K562 (cell line): ENCODE data around the gene MEX3A.

Experiments used
- BACH1 ChIP-seq: fragments of 200-800 bp; sonication (Bioruptor generic); IDR thresholded peaks from 2 replicates; pipeline ENCODE4 v1.6.1; 2016; ENCODE audit warnings: missing genetic modification characterization, missing compliant biosample characterization
- CCAR2 ChIP-seq: fragments of 200-400 bp; formaldehyde crosslinking; IDR thresholded peaks from 2 replicates; pipeline ENCODE4 v1.6.1; 2017; ENCODE audit warnings: mild to moderate bottlenecking, low read depth, low read length
- CHD1 ChIP-seq: fragments of 200-600 bp; sonication (generic); IDR thresholded peaks from one replicate; pipeline ENCODE4 v1.6.1; 2012; ENCODE audit warnings: mild to moderate bottlenecking, moderate library complexity, low read length, inconsistent platforms
- FOXM1 ChIP-seq, 2 experiments: fragments of 450-650 bp in 1 of 2; sonication (generic) in 1 of 2; formaldehyde crosslinking in 1 of 2; IDR thresholded peaks; 2 replicates each; pipeline versions ENCODE4 v1.6.1 to v1.9.0; 2017 to 2022; ENCODE audit warnings: low read depth in 2 of 2, mild to moderate bottlenecking in 2 of 2, missing genetic modification reagents in 1 of 2, moderate library complexity in 1 of 2
- JUN ChIP-seq, 2 experiments: sonication (generic) in 1 of 2; formaldehyde crosslinking in 1 of 2; IDR thresholded peaks; 2 replicates each; pipeline versions ENCODE4 v1.6.1 to v1.8.0; 2012 to 2022; ENCODE audit warnings: borderline replicate concordance in 2 of 2, mild to moderate bottlenecking in 2 of 2, improper control_type of control experiment in 1 of 2, low read depth in 1 of 2, low read length in 1 of 2, missing genetic modification reagents in 1 of 2
- KLF10 ChIP-seq: fragments of 250-450 bp; sonication (Bioruptor Pico); IDR thresholded peaks from 2 replicates; pipeline ENCODE4 v1.6.1; 2021; ENCODE audit warnings: matching md5 sums
- MYC ChIP-seq, 2 experiments: fragments of 250-450 bp in 1 of 2; sonication (Bioruptor Pico) in 1 of 2; IDR thresholded peaks; 2 replicates each; pipeline versions ENCODE4 v1.5.1 to v1.6.1; 2012 to 2021; ENCODE audit warnings: low read depth in 2 of 2, borderline replicate concordance in 1 of 2, improper control_type of control experiment in 1 of 2, low read length in 1 of 2, mild to moderate bottlenecking in 1 of 2, moderate library complexity in 1 of 2
- NCOR1 ChIP-seq: fragments of 450-650 bp; IDR thresholded peaks from 2 replicates; pipeline ENCODE4 v1.6.1; 2016; ENCODE audit warnings: mild to moderate bottlenecking, moderate library complexity
- NR2C2 ChIP-seq, 2 experiments: fragments of 200-800 bp in 1 of 2; sonication (Bioruptor generic) in 1 of 2; sonication (generic) in 1 of 2; formaldehyde crosslinking in 1 of 2; IDR thresholded peaks; 2 replicates each; pipeline versions ENCODE4 v1.6.1 to v1.8.0; 2016 to 2022; ENCODE audit warnings: mild to moderate bottlenecking in 1 of 2, missing compliant biosample characterization in 1 of 2, missing genetic modification characterization in 1 of 2, missing genetic modification reagents in 1 of 2
- PHB2 ChIP-seq: fragments of 450-650 bp; IDR thresholded peaks from 2 replicates; pipeline ENCODE4 v1.6.1; 2017; ENCODE audit warnings: low read depth
- TAF1 ChIP-seq: IDR thresholded peaks from 2 replicates; pipeline ENCODE4 v1.6.1; 2011; ENCODE audit warnings: mild to moderate bottlenecking, low read length, moderate library complexity; ENCODE audit not compliant: insufficient read depth, control insufficient read depth, severe bottlenecking; ENCODE audit errors: extremely low read depth
- ZNF274 ChIP-seq: IDR thresholded peaks from 2 replicates; pipeline ENCODE4 v1.6.1; 2011; ENCODE audit warnings: low read depth, mild to moderate bottlenecking, low read length, moderate library complexity, borderline replicate concordance
- ZNF384 ChIP-seq: IDR thresholded peaks from 2 replicates; pipeline ENCODE4 v1.6.1; 2012; ENCODE audit warnings: low read depth, low read length, improper control_type of control experiment
- ZNF780A ChIP-seq: fragments of 250-450 bp; sonication (Bioruptor Pico); IDR thresholded peaks from 2 replicates; pipeline ENCODE4 v1.5.0; 2021; ENCODE audit warnings: mild to moderate bottlenecking

DNA sequence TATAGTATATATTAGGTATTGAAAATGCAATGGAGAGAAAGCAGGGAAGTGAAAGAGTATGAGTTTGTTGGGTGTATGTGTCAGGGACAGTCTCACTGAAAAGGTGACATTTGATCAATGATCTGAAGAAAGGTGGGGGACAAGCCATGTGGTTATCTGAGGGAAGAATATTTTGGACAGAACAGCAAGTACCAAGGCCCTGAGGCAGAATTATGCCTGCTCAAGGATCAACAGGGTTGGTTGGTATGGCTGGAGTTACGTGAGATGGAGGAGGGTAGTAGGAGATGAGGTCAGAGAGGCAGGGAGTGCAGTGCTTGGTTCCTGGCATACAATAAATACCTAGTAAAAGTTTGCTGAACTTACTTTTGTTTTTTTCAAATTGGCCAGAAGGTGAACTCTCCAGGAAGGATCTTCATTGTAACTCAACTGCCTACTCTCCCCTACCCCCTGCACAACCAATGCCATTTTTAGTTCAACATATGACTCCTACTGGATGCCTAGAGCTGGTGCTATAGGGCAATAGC lies 25.9 kb downstream of the MEX3A start:
- TF ChIP-seq NCOR1 (no peak), FOXM1 (IDR thresholded peaks at IDR 0.05; ENCODE audit: low read depth) (no peak), FOXM1 (CRISPR knock-in tag; IDR thresholded peaks at IDR 0.05; ENCODE audit: low read depth) (no peak), BACH1 (tag) (no peak), JUN (IDR thresholded peaks at IDR 0.05; ENCODE audit: borderline replicate concordance, low read depth, low read length) (no peak), JUN (CRISPR knock-in tag; IDR thresholded peaks at IDR 0.05; ENCODE audit: borderline replicate concordance) (no peak), ZNF780A (CRISPR knock-in tag) (no peak), NR2C2 (CRISPR knock-in tag; IDR thresholded peaks at IDR 0.05) (no peak), NR2C2 (tag; IDR thresholded peaks at IDR 0.05) (no peak), TAF1 (no peak), KLF10 (CRISPR knock-in tag) (no peak), ZNF384 (no peak), PHB2 (no peak), MYC (IDR thresholded peaks at IDR 0.05; ENCODE audit: low read depth, low read length) (no peak), MYC (CRISPR knock-in tag; IDR thresholded peaks at IDR 0.05; ENCODE audit: borderline replicate concordance, low read depth) (no peak), ZNF274 (no peak), CHD1 (no peak), CCAR2 (no peak)
